ENCODE measurements around the gene UNC13A.

DNA sequence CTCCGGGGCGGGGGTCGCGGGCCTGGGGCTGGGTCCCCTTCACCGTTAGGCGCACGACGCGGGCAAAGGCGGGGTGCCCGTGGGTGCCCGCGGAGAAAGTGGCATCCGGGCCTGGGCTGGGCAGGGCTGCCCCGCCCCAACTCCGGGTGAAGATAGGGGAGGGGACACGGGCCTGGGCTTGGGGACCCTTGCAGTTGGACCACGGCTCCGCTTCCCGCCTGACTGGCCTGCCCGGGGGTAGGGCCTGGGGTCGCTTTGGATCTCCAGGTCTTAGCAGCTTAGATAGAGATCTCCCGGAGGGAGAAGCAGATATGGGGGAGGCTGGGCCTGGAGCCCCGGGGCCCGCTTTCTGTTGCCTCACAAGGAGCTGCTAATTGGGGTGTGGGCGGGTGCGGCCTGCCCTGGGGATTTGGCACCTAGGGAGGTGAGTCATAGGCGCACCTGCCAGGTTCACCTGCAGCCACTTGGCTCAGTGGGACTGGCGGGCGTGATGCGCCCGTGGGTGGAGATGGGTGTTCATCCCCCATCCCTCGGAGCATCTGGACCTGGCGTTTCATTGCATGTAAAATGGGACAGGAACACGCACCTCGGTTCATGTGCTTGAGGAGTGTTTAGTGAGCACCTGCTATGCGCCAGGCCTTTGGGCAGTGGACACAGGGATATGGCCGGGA, 31.7 kb upstream of the UNC13A start:
- no peak for TF ChIP-seq POLR2A (IDR thresholded peaks at IDR 0.05)
- TF ChIP-seq, protein P1, sequence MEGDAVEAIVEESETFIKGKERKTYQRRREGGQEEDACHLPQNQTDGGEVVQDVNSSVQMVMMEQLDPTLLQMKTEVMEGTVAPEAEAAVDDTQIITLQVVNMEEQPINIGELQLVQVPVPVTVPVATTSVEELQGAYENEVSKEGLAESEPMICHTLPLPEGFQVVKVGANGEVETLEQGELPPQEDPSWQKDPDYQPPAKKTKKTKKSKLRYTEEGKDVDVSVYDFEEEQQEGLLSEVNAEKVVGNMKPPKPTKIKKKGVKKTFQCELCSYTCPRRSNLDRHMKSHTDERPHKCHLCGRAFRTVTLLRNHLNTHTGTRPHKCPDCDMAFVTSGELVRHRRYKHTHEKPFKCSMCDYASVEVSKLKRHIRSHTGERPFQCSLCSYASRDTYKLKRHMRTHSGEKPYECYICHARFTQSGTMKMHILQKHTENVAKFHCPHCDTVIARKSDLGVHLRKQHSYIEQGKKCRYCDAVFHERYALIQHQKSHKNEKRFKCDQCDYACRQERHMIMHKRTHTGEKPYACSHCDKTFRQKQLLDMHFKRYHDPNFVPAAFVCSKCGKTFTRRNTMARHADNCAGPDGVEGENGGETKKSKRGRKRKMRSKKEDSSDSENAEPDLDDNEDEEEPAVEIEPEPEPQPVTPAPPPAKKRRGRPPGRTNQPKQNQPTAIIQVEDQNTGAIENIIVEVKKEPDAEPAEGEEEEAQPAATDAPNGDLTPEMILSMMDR (IDR thresholded peaks at IDR 0.05), result no peak
